RWPE1 (cell line): ENCODE data around the gene NDUFS1.
A peak's percentile ranks its signal among the peaks of the same experiment; 100 is the strongest.
"Not testable (repeated sequence)": the region's sequence is repeated elsewhere in the genome, so short reads cannot be mapped to it uniquely, and the experiment has no call there.

ENCODE experiments used
- CTCF ChIA-PET: fragments of 350-600 bp; sonication (Branson Sonifier 250); formaldehyde crosslinking; extraction: SDS; loops from one replicate; lab custom pipeline; 2021; lab: Yijun Ruan, JAX
- POLR2A ChIA-PET: fragments of 400-600 bp; formaldehyde crosslinking; extraction: SDS; loops from one replicate; lab custom pipeline; 2020; ENCODE audit warnings: antibody characterized with exemption; ENCODE audit not compliant: low non-redundant PET; lab: Yijun Ruan, JAX
- DNase-seq: peaks from one replicate; pipeline ENCODE4 v3.0.0; 2012; ENCODE audit warnings: low spot score
- H3K27ac ChIP-seq: fragments of 450-650 bp; 2 replicates; pipeline ENCODE4 v1.5.1; 2017
- CTCF ChIP-seq: fragments of 450-650 bp; conservative IDR thresholded peaks from 2 replicates; pipeline ENCODE4 v1.5.1; 2017; ENCODE audit warnings: low read depth, mild to moderate bottlenecking

The NDUFS1 gene

GRCh38 chr2:206083602-206084438 is 75.4 kb downstream of the NDUFS1 start:
- TF ChIP-seq CTCF, result no peak
- POLR2A ChIA-PET, result interaction anchor here (0.7 to 0.9 kb wide), 2 partner anchors 19 to 85 kb away, joined by 3 to 4 read pairs; no protein-coding TSS in a partner anchor
- no peak for DNase-seq
- CTCF ChIA-PET, result interaction anchor here (0.7 kb wide), 1 partner anchor 31 kb away, joined by 3 read pairs; no protein-coding TSS in a partner anchor
- peak overlapping the region; percentile 98 for H3K27ac ChIP-seq

- ChIA-PET POLR2A (no interaction called here), CTCF (no interaction called here)
- DNase-seq, result no peak
- no peak overlapping the region for H3K27ac ChIP-seq
- no peak for TF ChIP-seq CTCF
Measured at GRCh38 chr2:206082298-206082843, 76.9 kb downstream of the NDUFS1 start.

GRCh38 chr2:206080927-206081326 is 78.3 kb downstream of the NDUFS1 start:
- ChIA-PET CTCF (no interaction called here), POLR2A (no interaction called here)
- DNase-seq, result no peak
- TF ChIP-seq CTCF, result no peak
- H3K27ac ChIP-seq, result no peak overlapping the region

GRCh38 chr2:206079699-206080465 is 79.4 kb downstream of the NDUFS1 start:
- ChIA-PET CTCF (no interaction called here), POLR2A (no interaction called here)
- DNase-seq, result no peak
- no peak for TF ChIP-seq CTCF
- no peak overlapping the region for H3K27ac ChIP-seq

- CTCF ChIA-PET, DNase-seq, H3K27ac ChIP-seq, POLR2A ChIA-PET: not testable (repeated sequence)
Measured at GRCh38 chr2:206077879-206078278, 81.4 kb downstream of the NDUFS1 start.

- TF ChIP-seq CTCF, result no peak
- ChIA-PET POLR2A (no interaction called here), CTCF (no interaction called here)
- DNase-seq, result no peak
- H3K27ac ChIP-seq, result no peak overlapping the region
Measured at GRCh38 chr2:206075113-206075512, 84.1 kb downstream of the NDUFS1 start.
